Measurements from ENCODE around the gene UHRF1. TPM values are rescaled to one million over a fixed set of nuclear protein-coding genes. Genes with fewer than 3 reads are reported as not detected.

UHRF1 gene
- total RNA-seq, 1 experiment from 2014 or later: 53.6 TPM

GRCh38 chr19:4923276-4923747 is 14.0 kb downstream of the UHRF1 start:
- no peaks in the 10 kb centered on the region for H3K36me3 ChIP-seq (ENCODE audit: control insufficient read depth, insufficient read depth, low read length)
- H3K4me3 ChIP-seq (ENCODE audit: low read depth in 2 of 2, low read length in 2 of 2): no peak overlapping the region
- CTCF ChIA-PET: no interaction called here
- in situ Hi-C loops (cut with HindIII; ENCODE audit: low pct_unique_long_range_greater_than_20kb, low sequenced_read_pairs) (no loop called here), intact Hi-C loops (cut with micrococcal nuclease; ENCODE audit: unreplicated experiment) (no loop called here)
- no peak for DNase-seq (ENCODE audit: low read depth, low spot score)
- no peaks in the 10 kb centered on the region for H3K9me3 ChIP-seq (ENCODE audit: control insufficient read depth, insufficient read depth, low read depth, low read length)
- H3K27ac ChIP-seq (ENCODE audit: low read length): no peak overlapping the region
- BruUV-seq (replicated peaks): no TSS peak
- TF ChIP-seq TCF7L2 (IDR thresholded peaks at IDR 0.05; ENCODE audit: low read depth, low read length) (no peak), SIN3A (IDR thresholded peaks at IDR 0.05; ENCODE audit: borderline replicate concordance, insufficient read depth, low read depth, low read length) (no peak), POLR2AphosphoS5 (IDR thresholded peaks at IDR 0.05; ENCODE audit: low read depth, low read length) (no peak), CTCF (IDR thresholded peaks at IDR 0.05) (no peak), REST (IDR thresholded peaks at IDR 0.05; ENCODE audit: insufficient read depth in 1 of 2, low read depth in 2 of 2, low read length in 1 of 2) (no peak)
- POLR2A ChIA-PET: no interaction called here
- no peaks in the 10 kb centered on the region for H3K27me3 ChIP-seq (ENCODE audit: control insufficient read depth, insufficient read depth, low read length)
- peak; percentile 24; the same call in 1 of the 2 replicates for ATAC-seq
- no peaks in the 10 kb centered on the region for H3K4me1 ChIP-seq (ENCODE audit: control insufficient read depth, insufficient read depth, low read length)

- no peak overlapping the region for H3K4me3 ChIP-seq (ENCODE audit: low read depth in 2 of 2, low read length in 2 of 2)
- no peaks in the 10 kb centered on the region for H3K36me3 ChIP-seq (ENCODE audit: control insufficient read depth, insufficient read depth, low read length)
- BruUV-seq (replicated peaks): no TSS peak
- DNase-seq (ENCODE audit: low read depth, low spot score) (no peak), ATAC-seq (no peak)
- H3K27me3 ChIP-seq (ENCODE audit: control insufficient read depth, insufficient read depth, low read length): no peaks in the 10 kb centered on the region
- H3K4me1 ChIP-seq (ENCODE audit: control insufficient read depth, insufficient read depth, low read length): no peaks in the 10 kb centered on the region
- H3K27ac ChIP-seq (ENCODE audit: low read length): no peak overlapping the region
- TF ChIP-seq SIN3A (IDR thresholded peaks at IDR 0.05; ENCODE audit: borderline replicate concordance, insufficient read depth, low read depth, low read length): no peak
- TF ChIP-seq CTCF (IDR thresholded peaks at IDR 0.05): no peak
- no peak for TF ChIP-seq REST (IDR thresholded peaks at IDR 0.05; ENCODE audit: insufficient read depth in 1 of 2, low read depth in 2 of 2, low read length in 1 of 2)
- no peak for TF ChIP-seq POLR2AphosphoS5 (IDR thresholded peaks at IDR 0.05; ENCODE audit: low read depth, low read length)
- no peak for TF ChIP-seq TCF7L2 (IDR thresholded peaks at IDR 0.05; ENCODE audit: low read depth, low read length)
- POLR2A ChIA-PET: no interaction called here
- in situ Hi-C loops (cut with HindIII; ENCODE audit: low pct_unique_long_range_greater_than_20kb, low sequenced_read_pairs) (no loop called here), intact Hi-C loops (cut with micrococcal nuclease; ENCODE audit: unreplicated experiment) (no loop called here)
- CTCF ChIA-PET: interaction anchor here (0.6 kb wide), 1 partner anchor 524 kb away, joined by 3 read pairs; no protein-coding TSS in a partner anchor
- no peaks in the 10 kb centered on the region for H3K9me3 ChIP-seq (ENCODE audit: control insufficient read depth, insufficient read depth, low read depth, low read length)
These were observed 19.9 kb downstream of the UHRF1 start for GRCh38 chr19:4929186-4929585.
